Epithelial cell of prostate (primary cell): Measurements from ENCODE around the gene TCF3.
A peak's percentile ranks its signal among the peaks of the same experiment; 100 is the strongest.

Source experiments
- DNase-seq: peaks from one replicate; pipeline ENCODE4 v3.0.0-alpha.2; 2011; ENCODE audit warnings: low read depth, low spot score
- H3K27ac ChIP-seq: fragments of 450-650 bp; 2 replicates; pipeline ENCODE4 v1.5.1; 2017; ENCODE audit warnings: mild to moderate bottlenecking

TCF3 gene

DNA sequence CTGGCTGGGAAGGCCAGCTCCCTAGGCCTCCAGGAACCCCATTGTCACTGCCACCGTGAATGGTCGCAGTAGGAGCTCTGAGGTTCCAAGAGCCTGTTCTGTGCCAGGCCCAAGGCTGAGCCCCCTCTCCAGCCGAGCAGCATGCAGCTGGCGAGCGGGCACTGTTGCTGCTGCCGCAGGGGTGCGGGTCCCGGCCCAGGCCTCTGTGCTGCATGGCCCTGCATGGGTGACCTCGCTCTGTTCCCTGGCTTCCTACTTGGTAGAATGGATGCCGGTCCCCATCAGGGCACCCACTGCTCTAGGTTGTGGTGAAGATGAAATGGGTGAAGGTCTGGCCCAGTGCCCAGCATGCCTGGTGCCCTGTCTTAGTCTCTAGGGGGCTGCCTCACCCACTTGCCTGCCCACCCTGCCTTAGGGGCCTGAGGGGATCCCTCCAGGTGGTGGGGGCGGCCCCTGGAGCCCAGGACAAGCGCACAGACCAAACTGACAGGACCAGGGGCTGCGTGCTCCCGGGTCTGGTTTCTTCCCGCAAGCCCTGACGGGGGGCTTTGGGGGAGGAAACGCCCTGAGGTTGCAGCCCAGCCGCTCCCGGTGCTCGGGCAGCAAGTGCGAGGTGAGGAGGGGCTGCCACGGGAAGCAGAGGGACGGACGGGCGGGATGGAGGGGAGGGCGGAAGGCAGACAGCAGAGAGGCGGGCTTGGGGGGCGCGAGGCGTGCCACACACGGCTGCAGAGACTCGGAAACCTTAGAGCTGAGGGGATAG lies 38.4 kb downstream of the TCF3 start:
- H3K27ac ChIP-seq, result no peak overlapping the region
- no peak for DNase-seq

DNA sequence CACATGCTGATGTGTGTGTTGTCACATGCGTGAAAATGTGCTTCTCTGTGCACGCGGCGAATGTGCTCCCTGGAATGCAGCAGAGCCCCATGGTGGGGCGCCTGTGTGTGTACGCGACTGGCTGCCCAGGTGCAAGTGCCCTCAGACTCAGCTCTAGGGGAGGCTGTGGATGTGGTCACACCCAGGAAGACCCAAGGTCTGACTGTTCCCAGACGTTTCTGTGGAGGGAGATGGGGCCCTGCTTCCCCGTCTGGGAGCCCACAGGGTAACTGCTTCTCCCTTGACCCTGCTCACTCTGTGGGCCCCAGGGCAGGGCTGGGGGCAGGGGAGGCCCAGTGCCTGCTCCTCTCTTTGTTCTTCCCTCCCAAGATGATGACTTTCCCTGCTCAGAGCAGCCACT lies 39.3 kb downstream of the TCF3 start:
- no peak overlapping the region for H3K27ac ChIP-seq
- no peak for DNase-seq

DNA sequence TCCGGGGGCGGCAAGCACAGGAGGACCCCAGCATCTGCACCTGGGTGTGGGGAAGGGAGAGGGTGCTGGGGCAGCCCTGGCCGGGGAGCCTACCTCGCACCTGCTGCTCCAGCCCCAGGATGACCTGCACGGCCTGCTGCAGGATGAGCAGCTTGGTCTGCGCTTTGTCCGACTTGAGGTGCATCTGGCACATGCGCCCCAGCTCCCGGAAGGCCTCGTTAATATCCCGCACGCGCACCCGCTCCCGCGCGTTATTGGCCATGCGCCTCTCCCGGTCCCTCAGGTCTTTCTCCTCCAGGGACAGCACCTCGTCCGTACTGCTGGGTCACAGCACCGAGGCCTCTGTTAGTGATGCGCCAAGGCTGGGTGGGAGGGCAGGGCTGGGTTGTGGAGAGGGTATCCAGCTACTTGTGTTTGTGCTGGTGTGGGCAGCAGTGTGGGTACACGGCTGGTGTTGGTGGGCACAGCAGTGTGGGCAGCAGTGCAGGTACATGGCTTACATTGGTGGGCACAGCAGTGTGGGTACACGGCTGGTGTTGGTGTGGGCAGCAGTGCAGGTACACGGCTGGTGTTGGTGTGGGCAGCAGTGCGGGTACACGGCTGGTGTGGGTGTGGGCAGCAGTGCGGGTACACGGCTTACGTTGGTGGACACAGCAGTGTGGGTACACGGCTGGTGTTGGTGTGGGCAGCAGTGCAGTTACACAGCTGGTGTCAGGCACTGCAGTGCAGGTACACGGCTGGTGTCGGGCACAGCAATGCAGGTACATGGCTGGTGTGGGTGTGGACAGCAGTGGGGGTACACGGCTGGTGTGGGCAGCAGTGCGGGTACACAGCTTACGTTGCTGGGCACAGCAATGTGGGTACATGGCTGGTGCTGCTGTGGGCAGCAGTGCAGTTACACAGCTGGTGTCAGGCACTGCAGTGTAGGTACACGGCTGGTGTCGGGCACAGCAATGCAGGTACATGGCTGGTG lies 40.0 kb downstream of the TCF3 start:
- no peak overlapping the region for H3K27ac ChIP-seq
- DNase-seq, result no peak

DNA sequence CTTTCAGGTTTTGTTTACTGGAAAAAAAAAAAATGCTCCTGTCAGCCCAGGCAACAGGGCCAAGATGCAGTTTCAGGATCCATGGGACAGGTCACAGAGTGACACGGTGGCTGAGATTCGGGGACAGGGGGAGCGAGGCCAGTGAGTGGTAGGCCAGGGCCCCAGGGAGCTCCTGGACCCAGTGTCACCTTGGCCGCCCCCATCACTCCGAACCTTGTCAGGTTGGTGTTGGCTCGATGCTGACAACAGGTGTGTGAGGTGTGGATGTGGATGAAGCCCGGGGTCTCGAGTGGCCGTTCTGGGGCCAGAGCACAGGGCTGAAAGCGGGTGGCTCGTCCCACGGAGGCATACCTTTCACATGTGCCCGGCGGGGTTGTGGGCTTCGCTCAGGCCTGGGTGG lies 41.1 kb downstream of the TCF3 start:
- H3K27ac ChIP-seq, result no peak overlapping the region
- no peak for DNase-seq

DNA sequence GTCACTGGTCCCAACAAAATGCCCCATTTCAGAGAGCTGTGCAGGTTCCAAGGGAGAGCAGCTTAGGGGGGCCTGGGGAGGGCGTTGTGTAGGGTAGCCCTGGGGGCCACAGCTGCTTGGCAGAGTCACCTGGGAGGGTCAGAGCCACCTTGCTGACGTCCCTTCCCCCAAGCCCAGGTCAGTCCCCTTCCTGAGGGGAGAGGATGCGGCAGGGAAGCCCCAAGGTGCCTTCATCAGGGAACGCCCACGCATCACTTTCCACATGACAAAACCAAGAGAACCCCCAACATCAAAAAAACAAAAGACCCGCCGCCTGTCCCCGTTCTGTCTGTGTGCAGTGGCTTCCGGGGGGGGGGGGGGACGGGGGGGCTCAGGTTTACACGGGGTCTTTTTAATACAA lies 41.8 kb downstream of the TCF3 start:
- no peak overlapping the region for H3K27ac ChIP-seq
- no peak for DNase-seq

DNA sequence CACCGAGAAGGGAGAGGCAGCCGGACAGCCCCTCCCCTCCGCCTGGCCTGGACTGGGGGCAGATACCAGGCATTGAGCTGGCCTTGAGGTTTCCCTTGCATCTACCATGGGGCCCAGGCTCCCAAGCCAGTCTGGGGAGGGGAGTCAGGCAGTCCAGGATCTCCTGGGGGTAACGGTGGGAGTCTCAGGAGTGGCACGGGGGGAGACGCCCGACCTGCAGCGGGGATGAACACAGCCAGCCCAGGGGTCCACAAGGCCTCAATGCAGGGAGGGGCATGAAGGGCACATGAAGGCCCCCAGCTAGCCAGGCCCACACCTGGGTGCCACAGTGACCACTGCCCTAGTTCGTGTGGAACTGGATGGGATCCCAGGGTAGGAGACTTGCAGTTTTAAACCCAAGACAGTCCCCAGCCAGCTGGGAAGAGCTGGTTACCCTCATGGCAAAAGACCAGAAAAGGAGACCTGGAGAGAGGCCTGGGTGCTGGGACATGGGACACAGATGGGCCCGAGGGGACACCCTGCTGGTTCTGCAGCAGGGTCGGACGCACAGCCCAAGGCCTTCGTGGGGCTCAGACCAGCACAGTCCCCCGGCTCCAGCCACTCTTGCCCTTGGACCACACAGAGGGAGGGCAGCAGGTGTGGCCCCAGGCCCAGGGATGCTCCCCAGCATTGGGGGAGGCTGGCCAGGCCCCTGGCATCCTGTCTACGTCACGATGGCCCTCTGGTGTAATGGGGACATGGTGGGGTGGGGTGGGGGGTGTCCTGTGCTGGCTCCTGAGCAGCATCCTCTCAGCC lies 42.5 kb downstream of the TCF3 start:
- no peak for DNase-seq
- no peak overlapping the region for H3K27ac ChIP-seq

DNA sequence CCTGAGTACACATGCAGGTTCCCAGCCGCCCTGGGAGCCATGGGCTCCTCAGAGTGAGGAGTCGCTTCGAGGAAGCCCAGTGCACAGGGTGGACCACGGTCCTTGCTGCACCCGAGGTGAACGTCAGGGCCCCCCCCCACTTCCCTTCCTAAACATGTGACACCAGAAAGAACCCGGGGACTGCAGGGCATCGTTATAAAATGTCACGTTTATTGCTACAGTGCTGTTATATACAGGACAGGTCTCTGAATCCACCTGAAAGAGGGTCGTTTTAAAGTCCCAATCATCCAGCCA lies 43.4 kb downstream of the TCF3 start:
- no peak for DNase-seq
- no peak overlapping the region for H3K27ac ChIP-seq

- H3K27ac ChIP-seq, result no peak overlapping the region
- no peak for DNase-seq
Observed at GRCh38 chr19:1608359-1609102, 43.9 kb downstream of the TCF3 start.

- DNase-seq, result no peak
- peak overlapping the region; percentile 74 for H3K27ac ChIP-seq
Observed at GRCh38 chr19:1606138-1606651, 46.2 kb downstream of the TCF3 start.

- peak within 1 kb of the TSS; percentile 74 for H3K27ac ChIP-seq
- peak; percentile 72 for DNase-seq
Observed at GRCh38 chr19:1605236-1606137, 46.9 kb downstream of the TCF3 start, which contains the start of gene UQCR11. UQCR11 (minus strand) TSS chr19:1605462; CDS start chr19:1605409, 53 bp downstream.

- no peak overlapping the region for H3K27ac ChIP-seq
- no peak for DNase-seq
Observed at GRCh38 chr19:1602091-1602707, 50.2 kb downstream of the TCF3 start.

DNA sequence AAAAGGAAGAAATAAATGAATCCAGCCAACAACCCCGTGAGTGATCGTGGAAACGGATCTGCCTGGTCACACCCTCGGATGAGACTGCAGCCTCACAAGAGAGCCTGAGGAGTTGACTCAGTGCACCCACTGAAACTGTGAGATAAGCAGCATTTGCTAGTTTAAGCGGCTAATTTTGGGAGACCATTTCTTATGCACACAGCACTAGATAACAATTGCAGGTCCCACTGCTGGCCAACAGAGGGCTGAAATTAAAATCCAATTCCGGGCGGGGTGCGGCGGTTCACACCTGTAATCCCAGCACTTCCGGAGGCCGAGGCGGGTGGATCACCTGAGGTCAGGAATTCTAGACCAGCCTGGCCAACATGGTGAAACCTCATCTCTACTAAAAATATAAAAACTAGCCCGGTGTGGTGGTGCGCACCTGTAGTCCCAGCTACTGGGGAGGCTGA lies 50.8 kb downstream of the TCF3 start:
- no peak overlapping the region for H3K27ac ChIP-seq
- no peak for DNase-seq

DNA sequence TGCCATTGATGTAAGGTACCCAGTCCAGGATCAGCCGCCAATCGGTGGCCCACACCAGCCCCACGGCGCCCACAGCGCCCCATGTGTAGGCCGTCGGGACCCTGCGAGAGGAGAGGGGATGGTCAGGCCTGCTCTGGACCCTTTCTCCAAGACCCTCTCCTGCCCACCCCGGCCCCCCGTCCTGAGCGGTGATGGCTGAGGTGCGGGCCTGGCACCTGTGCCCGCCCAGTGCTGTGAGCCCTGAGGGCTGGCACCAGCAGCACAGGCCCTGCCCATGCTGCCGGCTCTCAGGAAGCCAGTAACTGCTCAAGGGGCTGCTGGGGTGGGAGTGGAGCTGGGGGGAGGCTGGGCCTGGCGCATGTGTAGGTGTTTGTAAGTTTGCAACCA lies 53.0 kb downstream of the TCF3 start:
- H3K27ac ChIP-seq, result no peak overlapping the region
- DNase-seq, result no peak

- no peak for DNase-seq
- no peak overlapping the region for H3K27ac ChIP-seq
Observed at GRCh38 chr19:1598777-1599459, 53.5 kb downstream of the TCF3 start.

DNA sequence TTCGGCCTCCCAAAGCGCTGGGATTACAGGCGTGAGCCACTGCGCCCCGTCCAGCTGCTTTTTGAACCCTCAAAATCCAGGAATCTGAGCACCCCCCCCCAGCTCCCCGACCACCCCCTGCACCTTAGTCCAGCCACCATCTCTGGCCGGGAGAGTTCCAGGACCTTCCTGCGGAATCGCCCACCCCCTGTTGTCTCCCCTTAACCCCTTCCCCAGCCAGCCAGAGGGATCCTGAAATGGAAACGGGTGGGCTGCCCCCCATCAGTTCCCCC lies 59.0 kb downstream of the TCF3 start:
- DNase-seq, result no peak
- no peak overlapping the region for H3K27ac ChIP-seq

DNA sequence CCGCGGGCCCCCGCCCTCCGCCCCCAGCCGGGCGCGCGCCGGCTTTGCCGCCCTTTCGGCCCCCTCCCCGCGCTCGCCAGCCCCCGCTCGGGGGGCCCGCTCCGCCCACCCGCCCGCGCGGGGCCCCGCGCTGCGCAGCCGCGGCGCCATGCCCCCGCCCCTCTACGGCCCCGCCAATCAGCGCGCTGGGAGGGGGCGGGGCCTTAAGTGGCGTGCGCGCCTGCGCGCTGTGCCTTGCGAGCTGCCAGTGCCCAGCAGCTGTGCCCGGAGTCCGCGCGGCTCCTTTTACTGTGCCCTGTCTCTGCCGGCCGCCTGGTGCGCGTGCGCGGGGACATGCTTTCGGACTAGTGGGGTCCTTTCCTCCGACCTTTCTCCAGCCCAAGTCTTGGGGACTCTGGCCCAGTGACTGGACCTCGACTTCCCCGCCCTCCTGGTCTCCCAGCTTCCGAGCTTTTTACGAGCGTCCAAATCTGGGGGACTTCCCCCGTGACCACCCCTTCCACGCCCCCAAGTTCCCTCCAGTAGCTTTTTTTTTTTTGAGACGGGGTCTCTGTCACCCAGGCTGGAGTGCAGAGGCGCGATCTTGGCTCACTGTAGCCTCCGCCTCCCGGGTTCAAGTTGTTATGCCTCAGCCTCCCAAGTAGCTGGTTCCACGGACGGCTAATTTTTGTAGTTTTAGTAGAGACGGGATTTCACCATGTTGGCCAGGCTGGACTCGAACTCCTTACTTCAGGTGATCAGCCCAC lies 59.5 kb downstream of the TCF3 start, which contains the start of gene MBD3:
Gene MBD3, minus strand, starts transcription at position 111 of the 746 bp plus-strand sequence. CDS start 234 bp downstream, outside the sequence.
- H3K27ac ChIP-seq, result peak within 1 kb of the TSS; percentile 92
- DNase-seq, result peak; percentile 66
